Smooth muscle cell of the brain vasculature (primary cell): Measurements from ENCODE around the gene C16orf96.
A peak's percentile ranks its signal among the peaks of the same experiment; 100 is the strongest.

Experiments used
- DNase-seq: peaks from one replicate; pipeline ENCODE4 v3.0.0-alpha.2; 2012; ENCODE audit warnings: low read depth, low spot score

Gene C16orf96

GRCh38 chr16:4525069-4525468, 31.1 kb upstream of the C16orf96 start:
- no peak for DNase-seq

GRCh38 chr16:4525634-4526277, 30.4 kb upstream of the C16orf96 start:
- DNase-seq, result no peak

GRCh38 chr16:4529085-4530060, 26.8 kb upstream of the C16orf96 start:
- no peak for DNase-seq

- no peak for DNase-seq
Measured at GRCh38 chr16:4531811-4532210, 24.3 kb upstream of the C16orf96 start.

GRCh38 chr16:4532238-4532637, 23.9 kb upstream of the C16orf96 start:
- DNase-seq, result no peak

- DNase-seq, result no peak
Measured at GRCh38 chr16:4533490-4533889, 22.6 kb upstream of the C16orf96 start.

GRCh38 chr16:4534151-4534790, 21.9 kb upstream of the C16orf96 start:
- DNase-seq, result no peak

- DNase-seq, result no peak
Measured at GRCh38 chr16:4535627-4536108, 20.5 kb upstream of the C16orf96 start.

- no peak for DNase-seq
Measured at GRCh38 chr16:4536391-4537106, 19.6 kb upstream of the C16orf96 start.

GRCh38 chr16:4537376-4538343, 18.5 kb upstream of the C16orf96 start:
- no peak for DNase-seq

- peak; percentile 77 for DNase-seq
Measured at GRCh38 chr16:4538350-4539235, 17.5 kb upstream of the C16orf96 start, which contains the start of gene CDIP1. Gene CDIP1 (minus strand): TSS chr16:4538773. CDS start chr16:4514130, 24,643 bp downstream.

- no peak for DNase-seq
Measured at GRCh38 chr16:4539716-4540284, 16.3 kb upstream of the C16orf96 start.

GRCh38 chr16:4544473-4544872, 11.7 kb upstream of the C16orf96 start:
- DNase-seq, result no peak

GRCh38 chr16:4548124-4548523, 8.0 kb upstream of the C16orf96 start:
- no peak for DNase-seq

GRCh38 chr16:4550591-4550990, 5.5 kb upstream of the C16orf96 start:
- no peak for DNase-seq

- no peak for DNase-seq
Measured at GRCh38 chr16:4552541-4552940, 3.6 kb upstream of the C16orf96 start.

- DNase-seq, result no peak
Measured at GRCh38 chr16:4556580-4556979, 440 bp downstream of the C16orf96 start.

- DNase-seq, result no peak
Measured at GRCh38 chr16:4557973-4558372, 1.8 kb downstream of the C16orf96 start.

- DNase-seq, result no peak
Measured at GRCh38 chr16:4561596-4561995, 5.5 kb downstream of the C16orf96 start.
